Ishikawa (cell line): Measurements from ENCODE around the gene TIMP2.

Experiments used
- CEBPB ChIP-seq: IDR thresholded peaks from 2 replicates; pipeline ENCODE4 v1.6.1; 2012
- CREB1 ChIP-seq: IDR thresholded peaks from 2 replicates; pipeline ENCODE4 v1.6.1; 2012; ENCODE audit warnings: low read depth
- EGR1 ChIP-seq: IDR thresholded peaks from 2 replicates; pipeline ENCODE4 v1.6.1; 2012
- EP300 ChIP-seq: IDR thresholded peaks from 2 replicates; pipeline ENCODE4 v1.6.1; 2012; ENCODE audit warnings: borderline replicate concordance
- FOXM1 ChIP-seq: IDR thresholded peaks from 2 replicates; pipeline ENCODE4 v1.6.1; 2012; ENCODE audit warnings: low read depth, borderline replicate concordance
- MAX ChIP-seq: IDR thresholded peaks from 2 replicates; pipeline ENCODE4 v1.6.1; 2012
- NFIC ChIP-seq: IDR thresholded peaks from 2 replicates; pipeline ENCODE4 v1.6.1; 2012
- RAD21 ChIP-seq: IDR thresholded peaks from 2 replicates; pipeline ENCODE4 v1.6.1; 2012; ENCODE audit warnings: low read depth
- REST ChIP-seq: IDR thresholded peaks from 2 replicates; pipeline ENCODE4 v1.6.1; 2012; ENCODE audit warnings: low read depth, mild to moderate bottlenecking
- TAF1 ChIP-seq: IDR thresholded peaks from 2 replicates; pipeline ENCODE4 v1.6.1; 2012; ENCODE audit warnings: low read depth, mild to moderate bottlenecking
- TCF12 ChIP-seq: IDR thresholded peaks from 2 replicates; pipeline ENCODE4 v1.6.1; 2012; ENCODE audit warnings: low read depth
- TEAD4 ChIP-seq: IDR thresholded peaks from 2 replicates; pipeline ENCODE4 v1.6.1; 2012
- USF1 ChIP-seq: IDR thresholded peaks from 2 replicates; pipeline ENCODE4 v1.6.1; 2012
- YY1 ChIP-seq: IDR thresholded peaks from 2 replicates; pipeline ENCODE4 v1.6.1; 2012; ENCODE audit warnings: low read depth
- ZBTB7A ChIP-seq: IDR thresholded peaks from 2 replicates; pipeline ENCODE4 v1.6.1; 2012; ENCODE audit warnings: low read depth

TIMP2 gene

GRCh38 chr17:78896834-78897663 is 28.1 kb downstream of the TIMP2 start:
- TF ChIP-seq TEAD4 (no peak), ZBTB7A (no peak), RAD21 (no peak), EP300 (no peak), USF1 (no peak), MAX (no peak), REST (no peak), CEBPB (no peak), NFIC (no peak), YY1 (no peak), TCF12 (no peak), CREB1 (no peak), FOXM1 (no peak)

- TF ChIP-seq NFIC (no peak), RAD21 (no peak), REST (no peak)
Measured at GRCh38 chr17:78896091-78896833, 28.9 kb downstream of the TIMP2 start.

- TF ChIP-seq EGR1 (no peak), TAF1 (no peak), TCF12 (no peak), EP300 (no peak), FOXM1 (no peak), ZBTB7A (no peak), USF1 (no peak), NFIC (no peak), CEBPB (no peak), RAD21 (no peak), CREB1 (no peak), YY1 (no peak), MAX (no peak), REST (no peak), TEAD4 (no peak)
Measured at GRCh38 chr17:78895322-78895721, 29.9 kb downstream of the TIMP2 start.

GRCh38 chr17:78893684-78894083 is 31.5 kb downstream of the TIMP2 start:
- no peak for TF ChIP-seq TEAD4
- no peak for TF ChIP-seq FOXM1
- TF ChIP-seq RAD21 = no peak
- no peak for TF ChIP-seq YY1
- no peak for TF ChIP-seq ZBTB7A
- no peak for TF ChIP-seq TAF1
- TF ChIP-seq REST = no peak
- no peak for TF ChIP-seq EGR1
- no peak for TF ChIP-seq CEBPB
- TF ChIP-seq CREB1 = no peak
- TF ChIP-seq TCF12 = no peak
- TF ChIP-seq EP300 = no peak
- TF ChIP-seq USF1 = no peak
- TF ChIP-seq MAX = no peak
- TF ChIP-seq NFIC = no peak
